DMS114 treated with DMSO at 0.1 percent for 48 hours (cell line): Measurements from ENCODE around the gene EHD2.
A peak's percentile ranks its signal among the peaks of the same experiment; 100 is the strongest.
"Not testable (repeated sequence)": the region's sequence is repeated elsewhere in the genome, so short reads cannot be mapped to it uniquely, and the experiment has no call there.

Experiments
- DNase-seq: peaks from one replicate; lab custom pipeline; 2025; ENCODE audit not compliant: unreplicated experiment; lab: John Stamatoyannopoulos, UW

Gene EHD2, protein sequence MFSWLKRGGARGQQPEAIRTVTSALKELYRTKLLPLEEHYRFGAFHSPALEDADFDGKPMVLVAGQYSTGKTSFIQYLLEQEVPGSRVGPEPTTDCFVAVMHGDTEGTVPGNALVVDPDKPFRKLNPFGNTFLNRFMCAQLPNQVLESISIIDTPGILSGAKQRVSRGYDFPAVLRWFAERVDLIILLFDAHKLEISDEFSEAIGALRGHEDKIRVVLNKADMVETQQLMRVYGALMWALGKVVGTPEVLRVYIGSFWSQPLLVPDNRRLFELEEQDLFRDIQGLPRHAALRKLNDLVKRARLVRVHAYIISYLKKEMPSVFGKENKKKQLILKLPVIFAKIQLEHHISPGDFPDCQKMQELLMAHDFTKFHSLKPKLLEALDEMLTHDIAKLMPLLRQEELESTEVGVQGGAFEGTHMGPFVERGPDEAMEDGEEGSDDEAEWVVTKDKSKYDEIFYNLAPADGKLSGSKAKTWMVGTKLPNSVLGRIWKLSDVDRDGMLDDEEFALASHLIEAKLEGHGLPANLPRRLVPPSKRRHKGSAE

DNA sequence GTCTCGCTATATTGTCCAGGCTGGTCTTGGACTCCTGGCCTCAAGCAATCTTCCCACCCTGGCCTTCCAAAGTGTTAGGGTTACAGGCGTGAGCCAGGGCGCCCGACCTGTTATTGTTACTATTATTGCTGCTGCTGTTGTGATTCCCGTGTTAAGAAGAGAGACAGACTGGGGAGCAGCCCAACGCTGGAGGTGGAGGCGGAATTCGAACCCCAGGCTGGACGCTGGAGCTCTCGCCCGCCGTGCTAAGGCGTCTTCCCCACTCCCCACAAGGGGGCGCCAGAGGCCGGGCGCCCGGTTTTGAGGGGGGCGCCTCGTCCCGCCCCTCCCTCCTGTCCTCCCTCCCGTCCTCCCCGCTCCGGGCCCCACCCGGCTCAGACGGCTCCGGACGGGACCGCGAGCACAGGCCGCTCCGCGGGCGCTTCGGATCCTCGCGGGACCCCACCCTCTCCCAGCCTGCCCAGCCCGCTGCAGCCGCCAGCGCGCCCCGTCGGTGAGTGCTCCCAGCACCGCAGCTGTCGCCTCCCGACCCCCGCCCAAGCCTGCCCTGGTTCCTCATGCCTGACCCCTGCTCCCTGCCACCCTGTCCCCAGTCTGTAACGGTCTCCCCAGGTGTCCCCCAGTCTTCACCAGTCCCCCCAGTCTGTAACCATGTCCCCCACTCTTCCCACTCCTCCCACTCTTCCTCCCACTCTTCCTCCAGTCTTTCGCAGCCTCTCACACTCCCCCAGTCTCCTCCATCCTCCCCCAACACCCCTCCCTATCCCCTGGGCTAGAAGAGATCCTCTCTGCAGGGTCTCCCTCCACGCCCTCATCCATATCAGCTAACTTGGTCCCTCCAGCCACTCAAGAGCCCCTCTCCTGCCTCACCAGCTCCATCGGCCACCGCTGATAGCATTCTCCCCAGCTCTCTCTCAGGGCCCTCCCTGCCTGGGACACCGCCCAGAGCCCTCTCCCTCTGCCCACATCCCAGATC lies at the start of gene EHD2:
Gene EHD2 (plus strand): TSS at position 377 of the 976 bp plus-strand sequence. CDS start 3,191 bp downstream, outside the sequence.
- DNase-seq: peak; percentile 20

DNA sequence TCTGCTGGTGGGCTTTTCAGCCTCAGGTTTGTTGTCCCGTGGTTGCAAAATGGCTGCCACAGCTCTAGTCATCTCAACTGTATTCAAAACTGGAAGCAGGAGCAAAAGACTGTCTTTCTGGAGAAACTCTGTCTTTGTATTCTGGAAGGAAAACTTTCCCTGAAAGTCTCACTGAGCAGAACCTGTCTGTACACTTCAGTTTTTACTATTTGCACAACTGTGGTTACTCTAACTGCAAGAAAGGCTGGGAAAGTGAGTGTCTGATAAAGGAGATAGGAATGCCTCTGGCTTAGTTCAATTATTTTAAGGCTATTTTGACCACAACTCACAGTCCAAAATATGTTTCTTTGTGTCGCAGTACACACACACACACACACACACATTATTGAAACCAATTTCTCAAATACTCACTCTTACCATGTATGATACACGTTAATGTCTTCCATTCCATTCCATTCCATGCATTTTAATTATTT lies 49.7 kb upstream of the EHD2 start:
- no peak for DNase-seq

DNA sequence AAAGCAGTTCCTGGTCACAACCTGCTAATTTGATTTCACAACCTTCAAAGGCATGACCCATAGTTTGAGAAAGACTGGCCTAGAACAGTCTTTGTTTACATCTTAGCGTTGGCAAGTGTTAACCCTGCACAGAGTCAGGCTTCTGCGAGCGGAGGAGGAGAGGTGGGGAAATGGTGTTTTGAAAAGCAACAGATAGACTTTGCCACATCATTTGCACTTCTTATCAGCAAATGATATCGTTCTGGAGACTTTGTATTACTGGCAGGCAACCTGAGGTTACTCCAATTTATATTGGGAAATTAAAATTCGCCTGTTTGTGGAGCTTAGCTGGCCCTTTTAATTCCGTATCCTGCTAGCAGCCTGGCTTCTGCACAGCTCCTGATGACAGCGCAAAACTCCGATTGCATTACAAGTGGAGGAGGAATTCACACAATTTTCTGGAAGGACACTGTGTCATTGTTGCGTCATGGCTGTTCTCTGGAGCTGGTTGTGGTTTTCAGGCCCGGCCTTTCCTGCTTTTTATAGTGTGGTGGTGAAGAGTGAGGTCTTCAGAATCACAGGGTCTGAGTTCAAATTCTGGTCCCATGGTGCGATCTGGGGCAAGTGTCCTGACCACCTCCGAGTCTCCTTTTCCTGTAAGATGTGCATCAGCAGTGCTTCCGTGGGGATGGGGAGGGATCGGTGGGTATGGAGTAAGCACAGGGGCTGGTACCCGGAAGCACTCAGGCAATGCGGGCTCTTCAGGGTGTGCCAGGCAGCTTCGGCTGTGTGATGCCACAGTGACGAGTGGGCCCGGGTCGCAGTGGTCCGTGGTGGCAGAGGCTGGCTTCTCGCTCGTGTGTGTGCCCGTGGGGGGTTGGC lies 49.1 kb upstream of the EHD2 start:
- no peak for DNase-seq

DNA sequence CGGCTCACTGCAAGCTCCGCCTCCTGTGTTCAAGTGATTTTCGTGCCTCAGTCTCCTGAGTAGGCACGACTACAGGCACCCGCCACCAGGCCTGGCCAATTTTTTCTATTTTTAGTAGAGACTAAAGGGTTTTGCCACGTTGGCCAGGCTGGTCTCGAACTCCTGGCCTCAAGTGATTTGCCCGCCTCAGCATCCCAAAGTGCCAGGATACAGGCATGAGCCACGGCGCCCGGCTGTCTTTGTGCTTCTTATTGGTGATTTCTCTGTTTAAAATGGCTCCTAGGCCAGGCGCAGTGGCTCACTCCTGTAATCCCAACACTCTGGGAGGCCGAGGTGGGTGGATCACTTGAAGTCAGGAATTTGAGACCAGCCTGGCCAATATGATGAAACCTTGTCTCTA lies 44.7 kb upstream of the EHD2 start:
- not testable (repeated sequence) for DNase-seq

DNA sequence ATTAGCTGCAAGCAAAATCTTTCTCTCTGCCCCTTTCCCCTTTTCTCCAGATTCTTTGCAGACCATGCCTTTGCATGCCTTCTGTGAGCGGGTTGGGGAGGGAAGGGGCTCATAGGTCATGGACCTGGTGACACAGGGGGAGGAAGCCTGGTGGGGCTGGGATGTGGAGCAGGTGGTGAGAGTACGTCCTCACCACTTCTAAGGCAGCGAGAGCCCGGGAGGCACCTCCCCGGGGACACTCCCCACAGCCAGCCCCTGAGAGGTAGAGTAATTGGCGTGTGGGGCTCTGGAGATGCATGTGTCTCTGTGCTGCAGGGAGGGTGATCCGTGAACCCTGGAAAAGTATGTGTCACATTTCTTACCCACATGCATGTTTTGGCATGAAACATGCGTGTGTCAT lies 42.5 kb upstream of the EHD2 start:
- no peak for DNase-seq

DNA sequence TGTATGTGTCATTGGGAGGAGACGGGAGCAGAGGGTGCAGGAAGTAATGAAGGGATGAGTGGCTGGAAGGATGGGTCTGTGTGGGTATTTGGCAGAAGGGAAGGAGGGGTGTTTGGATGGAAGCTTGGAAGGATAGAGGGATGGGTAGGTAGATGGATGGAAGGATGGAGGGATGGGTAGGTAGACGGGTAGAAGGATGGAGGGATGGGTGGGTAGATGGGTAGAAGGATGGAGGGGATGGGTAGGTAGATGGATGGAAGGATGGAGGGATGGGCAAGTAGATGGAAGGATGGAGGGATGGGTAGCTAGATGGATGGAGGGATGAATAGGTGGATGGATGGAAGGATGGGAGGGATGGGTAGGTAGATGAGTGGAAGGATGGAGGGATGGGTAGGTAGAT lies 41.7 kb upstream of the EHD2 start:
- no peak for DNase-seq

DNA sequence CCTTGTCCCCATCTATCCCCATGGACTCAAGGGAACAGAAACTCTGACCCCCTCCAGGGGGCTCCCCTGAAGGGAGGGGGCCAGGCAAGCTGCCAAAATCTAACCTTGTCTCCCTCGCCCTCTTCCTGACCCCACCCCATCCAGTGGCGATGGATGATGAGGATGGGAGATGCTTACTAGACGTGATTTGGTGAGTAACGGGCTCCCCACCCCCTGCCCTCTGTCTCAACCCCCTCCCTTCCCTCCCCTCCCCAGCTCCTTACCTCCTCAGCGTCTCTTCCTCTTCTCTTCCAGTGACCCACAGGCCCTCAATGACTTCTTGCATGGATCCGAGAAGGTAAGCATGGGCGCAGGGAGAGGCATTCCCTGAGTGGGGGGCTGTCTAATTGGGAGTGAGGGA lies 39.8 kb upstream of the EHD2 start:
- DNase-seq: no peak

DNA sequence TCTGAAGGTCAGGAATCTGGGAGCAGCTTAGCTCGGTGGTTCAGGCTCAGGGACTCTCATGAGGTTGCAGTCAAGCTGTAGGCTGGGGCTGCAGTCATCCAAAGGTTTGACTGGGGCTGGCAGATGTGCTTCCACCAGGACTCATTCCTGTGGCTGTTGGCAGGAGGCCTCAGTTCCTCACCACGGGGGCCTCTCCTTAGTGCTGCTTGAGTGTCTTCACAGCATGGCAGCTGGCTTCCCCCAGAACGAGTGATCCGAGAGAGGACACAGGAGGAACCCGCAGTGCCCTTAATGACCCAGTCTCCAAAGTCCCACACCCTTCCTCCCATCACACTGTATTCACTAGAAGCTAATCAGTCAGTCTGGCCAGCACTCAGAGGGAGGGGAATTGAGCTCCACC lies 38.7 kb upstream of the EHD2 start:
- no peak for DNase-seq

DNA sequence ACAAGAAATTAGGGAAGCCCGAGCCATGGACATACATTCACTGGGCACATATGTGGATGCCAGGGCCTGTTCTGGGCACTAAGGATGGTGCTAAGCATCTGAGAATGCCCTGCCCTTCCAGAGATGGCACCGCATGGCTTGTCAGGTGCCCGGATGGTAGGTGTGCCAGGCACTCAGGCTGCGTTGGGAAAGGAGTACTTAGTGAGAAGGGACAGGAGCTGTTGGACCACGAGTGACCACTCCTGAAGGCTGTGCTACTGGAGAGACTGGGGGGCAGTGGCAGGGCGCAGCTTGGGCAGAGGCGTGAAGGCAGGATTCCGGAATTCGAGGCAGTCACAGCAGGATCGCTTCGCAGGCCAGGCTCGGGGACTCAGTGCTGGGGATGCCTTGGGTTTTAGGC lies 38.0 kb upstream of the EHD2 start:
- DNase-seq: no peak

DNA sequence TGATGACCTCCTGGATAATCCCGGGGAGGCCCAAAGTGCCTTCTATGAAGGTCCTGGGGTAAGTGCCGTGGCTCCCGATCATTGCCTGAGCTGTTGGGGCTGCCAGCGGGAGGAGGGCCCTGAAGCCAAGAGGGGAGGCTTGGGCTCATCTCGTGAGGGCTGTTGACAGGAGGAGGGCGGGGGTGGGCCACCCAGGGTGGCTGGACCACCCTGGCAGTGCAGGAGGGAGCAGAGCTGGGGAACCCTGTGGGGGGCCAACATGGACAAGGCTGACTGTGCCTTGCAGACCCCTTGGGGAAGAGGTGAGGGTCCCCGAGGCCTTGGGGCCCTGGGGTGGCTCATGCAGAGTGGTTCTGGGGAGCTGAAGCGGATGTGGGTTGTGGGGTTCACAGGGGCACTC lies 37.4 kb upstream of the EHD2 start:
- no peak for DNase-seq

DNA sequence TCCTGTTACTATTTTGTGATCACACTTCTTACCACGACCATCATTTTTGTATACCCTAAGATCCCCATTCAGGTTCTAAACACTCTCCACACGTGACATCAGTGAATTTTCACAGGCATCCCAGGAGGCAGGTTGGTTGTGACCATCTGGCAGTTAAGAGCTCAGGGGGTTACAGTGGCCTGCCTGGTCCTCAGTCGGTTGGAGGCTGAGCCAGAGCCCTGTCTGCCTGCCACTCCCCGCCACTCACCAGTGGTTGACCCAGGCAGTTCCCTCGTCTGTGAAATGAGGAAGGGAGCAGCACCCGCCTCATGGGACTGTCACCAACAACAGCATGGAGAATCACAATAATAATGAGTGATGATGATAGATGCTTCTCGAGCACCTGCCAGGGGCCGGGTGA lies 36.4 kb upstream of the EHD2 start:
- no peak for DNase-seq

DNA sequence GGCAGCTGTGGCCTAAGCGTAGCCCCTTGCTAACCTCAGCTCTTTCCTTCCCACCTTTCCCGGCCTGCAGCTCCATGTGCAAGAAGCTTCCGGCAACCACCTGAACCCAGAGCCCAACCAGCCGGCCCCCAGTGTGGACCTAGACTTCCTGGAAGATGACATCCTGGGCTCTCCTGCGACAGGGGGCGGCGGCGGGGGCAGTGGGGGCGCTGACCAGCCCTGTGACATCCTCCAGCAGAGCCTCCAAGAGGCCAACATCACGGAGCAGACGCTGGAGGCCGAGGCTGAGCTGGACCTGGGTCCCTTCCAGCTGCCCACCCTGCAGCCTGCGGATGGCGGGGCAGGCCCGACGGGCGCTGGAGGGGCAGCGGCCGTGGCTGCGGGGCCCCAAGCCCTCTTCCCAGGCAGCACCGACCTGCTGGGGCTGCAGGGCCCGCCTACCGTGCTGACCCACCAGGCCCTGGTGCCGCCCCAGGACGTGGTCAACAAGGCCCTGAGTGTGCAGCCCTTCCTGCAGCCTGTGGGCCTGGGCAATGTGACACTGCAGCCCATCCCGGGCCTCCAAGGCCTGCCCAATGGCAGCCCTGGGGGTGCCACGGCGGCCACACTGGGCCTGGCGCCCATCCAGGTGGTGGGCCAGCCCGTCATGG lies 33.8 kb upstream of the EHD2 start:
- no peak for DNase-seq

DNA sequence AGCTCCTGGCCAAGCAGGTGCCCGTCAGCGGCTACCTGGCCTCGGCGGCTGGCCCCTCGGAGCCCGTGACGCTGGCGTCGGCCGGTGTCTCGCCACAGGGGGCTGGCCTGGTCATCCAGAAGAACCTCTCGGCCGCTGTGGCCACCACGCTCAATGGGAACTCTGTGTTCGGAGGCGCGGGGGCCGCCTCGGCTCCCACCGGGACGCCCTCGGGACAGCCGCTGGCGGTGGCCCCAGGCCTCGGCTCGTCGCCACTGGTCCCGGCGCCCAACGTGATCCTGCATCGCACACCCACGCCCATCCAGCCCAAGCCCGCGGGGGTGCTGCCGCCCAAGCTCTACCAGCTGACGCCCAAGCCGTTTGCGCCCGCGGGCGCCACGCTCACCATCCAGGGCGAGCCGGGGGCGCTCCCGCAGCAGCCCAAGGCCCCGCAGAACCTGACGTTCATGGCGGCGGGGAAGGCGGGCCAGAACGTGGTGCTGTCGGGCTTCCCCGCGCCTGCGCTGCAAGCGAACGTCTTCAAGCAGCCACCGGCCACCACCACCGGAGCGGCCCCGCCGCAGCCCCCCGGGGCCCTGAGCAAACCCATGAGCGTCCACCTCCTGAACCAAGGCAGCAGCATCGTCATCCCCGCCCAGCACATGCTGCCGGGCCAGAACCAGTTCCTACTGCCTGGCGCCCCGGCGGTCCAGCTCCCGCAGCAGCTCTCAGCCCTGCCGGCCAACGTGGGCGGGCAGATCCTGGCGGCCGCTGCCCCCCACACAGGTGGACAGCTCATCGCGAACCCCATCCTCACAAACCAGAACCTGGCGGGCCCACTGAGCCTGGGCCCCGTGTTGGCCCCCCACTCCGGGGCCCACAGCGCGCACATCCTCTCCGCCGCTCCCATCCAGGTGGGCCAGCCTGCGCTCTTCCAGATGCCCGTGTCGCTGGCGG lies 33.0 kb upstream of the EHD2 start:
- DNase-seq: no peak

DNA sequence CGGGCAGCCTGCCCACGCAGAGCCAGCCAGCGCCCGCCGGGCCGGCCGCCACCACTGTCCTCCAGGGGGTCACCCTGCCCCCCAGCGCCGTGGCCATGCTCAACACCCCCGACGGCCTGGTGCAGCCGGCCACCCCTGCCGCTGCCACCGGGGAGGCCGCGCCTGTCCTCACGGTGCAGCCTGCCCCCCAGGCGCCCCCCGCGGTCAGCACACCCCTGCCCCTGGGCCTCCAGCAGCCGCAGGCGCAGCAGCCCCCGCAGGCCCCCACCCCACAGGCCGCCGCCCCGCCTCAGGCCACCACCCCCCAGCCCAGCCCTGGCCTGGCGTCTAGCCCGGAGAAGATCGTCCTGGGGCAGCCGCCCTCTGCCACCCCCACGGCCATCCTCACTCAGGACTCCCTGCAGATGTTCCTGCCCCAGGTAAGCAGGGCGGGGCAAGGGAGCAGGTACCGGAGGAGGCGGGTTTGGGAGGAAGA lies 32.3 kb upstream of the EHD2 start:
- DNase-seq: no peak

DNA sequence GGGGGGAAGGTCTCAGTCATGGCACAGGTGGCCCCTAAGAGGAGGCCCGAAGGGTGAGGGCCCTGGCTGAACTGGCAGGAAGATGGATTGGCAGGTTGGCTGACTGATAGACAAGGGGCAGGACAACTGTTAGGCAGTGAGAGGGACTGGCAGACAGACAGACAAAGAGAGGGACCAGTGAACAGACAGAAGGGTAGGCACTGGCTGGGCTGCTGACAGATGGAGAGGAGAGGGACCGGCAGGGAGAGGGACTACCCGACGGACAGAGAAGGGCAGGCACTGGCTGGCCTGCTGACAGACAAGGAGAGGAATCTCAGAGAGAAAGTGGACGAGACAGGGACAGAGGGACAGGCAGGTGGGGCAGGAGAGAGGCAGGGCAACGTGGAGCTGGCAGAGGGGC lies 31.8 kb upstream of the EHD2 start:
- no peak for DNase-seq

DNA sequence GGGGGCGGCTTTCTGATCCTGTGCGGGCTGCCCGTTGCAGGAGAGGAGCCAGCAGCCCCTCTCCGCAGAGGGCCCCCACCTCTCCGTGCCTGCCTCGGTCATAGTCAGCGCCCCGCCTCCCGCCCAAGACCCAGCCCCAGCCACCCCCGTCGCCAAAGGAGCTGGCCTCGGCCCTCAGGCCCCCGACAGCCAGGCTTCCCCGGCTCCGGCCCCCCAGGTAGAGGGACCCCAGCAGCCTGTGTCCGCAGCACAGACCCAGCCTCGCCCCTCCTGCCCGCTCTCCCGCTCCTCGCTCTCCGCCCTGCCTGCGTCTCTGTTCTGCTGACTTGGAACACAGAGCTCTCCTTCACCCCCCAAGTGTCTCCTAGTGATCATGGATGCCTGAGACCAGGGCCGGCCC lies 31.3 kb upstream of the EHD2 start:
- DNase-seq: no peak

DNA sequence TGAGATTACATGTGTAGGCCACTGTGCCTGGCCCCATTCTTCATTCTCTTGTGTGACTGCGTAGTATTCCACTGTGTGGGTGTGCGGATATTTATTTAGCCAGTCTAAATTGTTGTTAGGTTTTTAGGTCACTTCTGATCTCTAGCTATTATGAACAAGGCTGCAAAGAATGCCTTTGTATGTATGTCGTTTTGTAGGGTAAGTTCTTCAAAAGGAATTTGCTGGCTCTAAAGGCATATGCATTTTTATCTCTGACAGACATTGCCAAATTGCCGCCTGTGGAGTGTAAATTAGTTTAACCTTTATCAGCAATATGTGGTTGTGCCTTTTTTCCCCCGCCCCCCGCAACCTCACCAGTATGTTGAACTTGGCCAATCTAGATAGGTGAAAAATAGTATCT lies 30.3 kb upstream of the EHD2 start:
- DNase-seq: no peak

DNA sequence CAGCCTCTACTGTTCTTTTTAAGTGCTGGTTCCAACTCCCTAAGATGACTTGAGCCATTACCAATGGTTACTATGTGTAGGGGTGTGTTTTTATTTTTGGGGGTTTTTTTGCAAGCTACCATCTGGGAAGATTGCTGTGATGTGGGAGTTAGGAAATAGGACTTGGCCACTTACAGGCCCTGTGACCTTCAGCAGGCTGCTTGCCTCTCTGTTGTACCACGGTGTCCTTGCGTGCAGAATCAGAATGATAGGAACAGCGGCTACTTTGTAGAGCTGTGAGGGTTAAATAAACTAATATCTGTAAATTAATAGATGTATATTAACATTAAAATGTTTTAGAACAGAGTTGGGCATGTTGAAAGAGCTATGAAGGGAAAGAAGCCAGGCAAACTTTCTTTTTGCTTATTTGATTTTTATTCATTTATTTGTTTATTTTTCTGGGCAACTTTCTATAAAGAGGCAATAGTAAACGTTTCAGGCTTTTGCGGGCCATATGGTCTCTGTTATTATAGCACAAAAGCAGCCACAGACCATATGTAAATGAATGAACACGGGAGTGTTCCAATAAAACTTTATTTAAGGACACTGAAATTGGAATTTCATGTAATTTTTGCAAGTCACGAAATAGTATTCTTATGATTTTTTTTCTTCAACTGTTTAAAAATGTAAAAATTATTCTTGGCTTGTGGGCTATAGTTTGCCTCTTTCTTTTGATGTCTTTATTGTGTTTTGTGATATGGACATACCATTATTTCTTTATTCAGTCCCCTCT lies 26.4 kb upstream of the EHD2 start:
- DNase-seq: no peak
